ENCODE measurements around the gene TXN2.
"Not testable (repeated sequence)": the region's sequence is repeated elsewhere in the genome, so short reads cannot be mapped to it uniquely, and the experiment has no call there.

The TXN2 gene

GRCh38 chr22:36425977-36426523, 55.4 kb downstream of the TXN2 start:
- DNase-seq: no peak

- DNase-seq: no peak
These were observed 56.4 kb downstream of the TXN2 start for GRCh38 chr22:36424901-36425579.

- not testable (repeated sequence) for DNase-seq
These were observed 57.0 kb downstream of the TXN2 start for GRCh38 chr22:36424466-36424865.

GRCh38 chr22:36423461-36424404, 57.7 kb downstream of the TXN2 start:
- DNase-seq: no peak

GRCh38 chr22:36422287-36423014, 59.0 kb downstream of the TXN2 start:
- DNase-seq: no peak

- DNase-seq: no peak
These were observed 61.2 kb downstream of the TXN2 start for GRCh38 chr22:36419912-36420882.

GRCh38 chr22:36419177-36419911, 62.1 kb downstream of the TXN2 start:
- DNase-seq: no peak

GRCh38 chr22:36417281-36417686, 64.2 kb downstream of the TXN2 start:
- no peak for DNase-seq
